Measurements from ENCODE around the gene IL10. TPM values are rescaled to one million over a fixed set of nuclear protein-coding genes. Genes with fewer than 3 reads are reported as not detected.
"Not testable (repeated sequence)": the region's sequence is repeated elsewhere in the genome, so short reads cannot be mapped to it uniquely, and the experiment has no call there.

IL10 gene
- total RNA-seq, 1 donor from 2014 or later, result not detected

DNA sequence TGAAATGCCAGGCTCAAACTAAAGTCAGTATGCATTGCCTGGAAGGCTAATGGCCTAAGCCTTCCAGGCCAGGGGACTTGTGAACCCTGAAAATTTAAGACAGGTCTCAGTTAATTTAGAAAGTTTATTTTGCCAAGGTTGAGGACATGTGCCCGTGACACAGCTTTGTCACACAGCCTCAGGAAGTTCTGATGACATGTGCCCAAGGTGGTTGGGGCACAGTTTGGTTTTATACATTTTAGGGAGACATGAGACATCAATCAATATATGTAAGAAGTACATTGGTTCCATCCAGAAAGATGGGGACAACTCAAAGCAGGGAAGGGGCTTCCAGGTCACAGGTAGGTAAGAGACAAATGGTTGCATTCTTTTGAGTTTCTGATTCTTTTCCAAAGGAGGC is 6.5 kb downstream of the IL10 start:
- not testable (repeated sequence) for DNase-seq

DNA sequence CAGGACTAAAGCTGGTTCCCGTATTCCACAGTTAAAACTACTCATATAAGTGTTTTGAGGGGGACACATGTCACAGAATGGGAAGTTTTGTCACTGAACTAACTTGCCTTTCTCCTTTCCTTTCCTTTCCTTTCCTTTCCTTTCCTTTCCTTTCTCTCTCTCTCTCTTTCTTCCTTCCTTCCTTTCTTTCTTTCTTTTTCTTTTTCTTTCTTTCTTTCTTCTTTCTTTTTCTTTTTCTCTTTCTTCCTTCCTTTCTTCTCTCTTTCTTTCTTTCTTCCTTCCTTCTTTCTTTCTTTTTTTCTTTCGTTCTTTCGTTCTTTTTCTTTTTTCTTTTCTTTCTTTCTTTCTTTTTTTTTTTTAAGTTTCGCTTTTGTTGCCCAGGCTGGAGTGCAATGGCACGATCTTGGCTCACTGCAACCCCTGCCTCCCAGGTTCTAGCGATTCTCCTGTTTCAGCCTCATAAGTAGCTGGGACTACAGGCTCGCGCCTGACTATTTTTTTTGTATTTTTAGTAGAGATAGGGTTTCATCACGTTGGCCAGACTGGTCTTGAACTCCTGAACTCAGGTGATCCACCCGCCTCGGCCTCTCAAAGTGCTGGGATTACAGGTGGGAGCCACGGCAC is 9.4 kb downstream of the IL10 start:
- DNase-seq, result not testable (repeated sequence)

DNA sequence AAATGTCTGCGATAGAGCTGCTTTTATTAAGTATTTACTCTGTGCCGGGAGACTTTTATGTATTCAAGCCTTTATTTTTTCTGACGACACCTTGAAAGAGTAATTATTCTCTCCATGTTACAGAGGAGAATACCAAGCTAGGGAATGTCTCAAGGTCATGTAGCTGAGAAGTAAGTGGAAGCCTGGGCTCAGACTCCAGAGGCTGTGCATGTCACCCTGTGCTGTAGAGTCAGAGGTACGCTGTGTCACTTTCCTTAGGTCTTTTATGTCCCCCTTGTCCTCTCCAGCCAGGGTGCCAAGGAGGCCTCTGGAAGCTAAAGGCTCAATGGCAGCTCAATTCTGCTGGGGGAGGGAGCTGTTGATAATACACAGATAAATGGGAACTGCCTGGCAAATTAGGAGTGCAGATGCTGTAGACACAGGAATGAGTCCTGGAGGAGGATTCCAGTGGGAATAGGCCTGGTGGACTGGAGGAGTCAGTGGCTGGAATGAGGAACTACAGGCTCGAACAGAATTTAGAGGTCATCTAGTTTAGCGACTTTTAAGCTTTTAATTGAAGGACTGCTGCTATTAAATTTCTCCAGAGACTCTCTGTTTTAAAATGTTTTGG is 11.0 kb downstream of the IL10 start:
- DNase-seq, result no peak

DNA sequence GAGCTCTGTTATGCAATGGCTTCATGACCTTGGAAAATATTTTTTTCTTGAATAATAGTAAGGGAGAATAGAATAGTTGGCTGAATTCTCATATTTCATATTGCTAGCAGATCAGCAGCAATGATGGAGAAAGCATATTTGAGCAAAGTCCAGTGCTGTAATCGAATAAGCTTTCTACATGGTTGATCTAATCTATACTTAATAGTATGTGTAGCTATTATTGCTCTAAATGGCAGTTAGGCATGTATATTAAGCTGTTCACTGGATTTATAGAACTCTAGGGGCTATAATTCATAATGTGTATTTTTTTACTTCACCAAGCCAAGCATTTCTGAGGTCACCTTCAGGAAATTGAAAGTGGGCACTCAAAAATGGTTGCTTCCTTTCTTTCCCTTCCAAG is 11.7 kb downstream of the IL10 start:
- no peak for DNase-seq

DNA sequence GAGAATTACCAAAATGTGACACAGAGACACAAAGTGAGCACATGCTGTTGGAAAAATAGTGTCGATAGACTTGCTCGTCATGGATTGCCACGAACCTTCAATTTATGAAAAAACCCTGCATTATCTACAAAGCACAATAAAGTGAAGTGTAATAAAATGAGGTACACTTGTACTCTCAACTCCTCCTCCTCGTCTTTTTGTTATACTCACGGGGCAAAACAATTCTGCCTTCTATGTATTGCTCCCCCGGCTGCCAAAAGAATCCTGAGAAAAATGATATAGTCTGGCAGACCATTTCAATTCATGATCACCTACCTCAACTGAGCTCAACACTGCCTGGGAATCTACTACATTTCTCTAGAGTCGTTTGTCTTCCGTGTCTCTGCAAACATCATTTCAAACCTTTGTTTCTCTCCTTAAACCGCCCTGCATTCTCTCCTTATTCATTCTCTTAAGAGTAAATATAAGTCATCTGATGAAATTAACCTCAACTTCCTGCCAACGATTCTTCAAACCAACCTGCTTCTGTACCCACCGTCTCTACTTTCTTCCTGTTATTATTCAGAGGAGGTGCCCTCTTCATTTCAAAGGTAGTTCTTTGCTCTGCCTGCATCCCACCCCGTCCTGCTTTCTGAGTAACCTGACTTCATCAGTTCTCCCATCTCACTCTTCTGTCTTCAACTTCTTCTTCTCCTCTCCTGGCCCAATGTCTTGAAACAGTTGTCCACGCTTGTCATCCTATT is 14.6 kb downstream of the IL10 start:
- no peak for DNase-seq

DNA sequence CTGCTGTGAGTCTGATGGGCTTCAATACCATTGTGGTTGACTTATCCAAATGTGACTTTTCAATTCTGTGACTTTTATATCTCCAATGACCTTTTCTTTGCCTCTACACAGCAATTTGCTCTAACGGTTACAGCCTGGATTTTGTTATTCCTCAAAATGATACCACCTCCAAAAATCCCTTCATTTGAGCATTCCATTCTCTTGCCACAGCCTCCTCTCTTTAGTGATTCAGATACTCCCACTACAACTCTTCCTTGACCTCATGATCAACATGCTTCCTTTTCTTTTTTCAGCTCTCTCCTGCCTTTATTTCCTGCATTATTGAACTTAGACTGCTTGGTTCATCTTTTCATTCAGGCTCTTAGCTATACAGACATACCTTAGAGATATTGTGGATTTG is 18.3 kb downstream of the IL10 start:
- no peak for DNase-seq

DNA sequence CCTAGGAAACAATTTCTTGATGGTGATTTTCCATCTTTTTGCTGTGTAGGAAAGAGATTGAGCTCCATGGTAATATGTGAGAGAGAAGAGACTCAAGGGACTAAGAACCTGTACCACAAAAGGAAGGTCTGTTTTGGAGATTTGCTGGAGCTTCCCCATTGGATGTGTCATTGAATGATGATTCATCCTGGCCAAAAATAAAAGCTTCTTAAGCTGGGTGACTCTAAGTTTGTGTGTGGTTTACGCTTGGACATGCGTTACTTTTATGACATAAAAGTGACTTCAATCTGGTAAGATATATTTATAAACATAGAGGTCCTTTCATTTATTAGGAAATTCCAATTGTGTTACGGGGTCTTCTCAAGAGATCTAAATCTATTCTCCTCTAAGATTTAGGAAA is 19.2 kb downstream of the IL10 start:
- DNase-seq, result no peak

DNA sequence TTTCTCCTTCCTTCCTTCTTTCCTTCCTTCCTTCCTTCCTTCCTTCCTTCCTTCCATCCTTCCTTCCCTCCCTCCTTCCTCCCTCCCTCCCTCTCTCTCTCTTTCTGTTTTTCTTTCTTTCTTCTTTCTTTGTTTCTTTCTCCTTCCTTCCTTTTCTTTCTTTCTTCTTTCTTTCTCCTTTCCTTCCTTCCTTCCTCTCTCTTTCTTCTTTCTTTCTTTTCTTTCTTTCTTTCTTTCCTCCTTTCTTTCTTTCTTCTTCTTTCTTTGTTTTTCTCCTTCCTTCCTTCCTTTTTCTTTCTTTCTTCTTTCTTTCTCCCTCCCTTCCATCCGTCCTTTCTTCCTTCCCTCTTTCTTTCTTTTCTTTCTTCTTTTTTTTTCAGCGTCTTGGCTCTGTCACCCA is 19.8 kb downstream of the IL10 start:
- DNase-seq, result no peak

DNA sequence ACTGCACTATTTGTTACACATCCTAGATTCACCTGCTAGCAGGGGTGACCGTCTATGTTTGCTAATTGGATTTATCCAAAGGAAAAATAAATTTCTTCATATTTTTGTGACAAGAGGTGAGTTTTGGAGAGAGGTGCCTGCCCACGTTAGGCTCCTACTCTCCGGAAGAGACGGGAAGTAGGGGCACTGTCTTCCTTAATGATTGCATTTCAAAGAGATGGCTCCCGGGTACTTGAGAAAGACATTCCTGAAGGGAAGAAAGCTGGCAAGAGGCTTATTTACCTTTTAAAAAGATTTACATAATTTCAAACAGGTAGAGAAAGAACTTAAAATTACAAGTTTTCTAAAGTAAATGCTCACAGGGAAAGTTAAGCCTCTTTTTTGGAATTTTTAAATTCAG is 20.4 kb downstream of the IL10 start:
- no peak for DNase-seq

DNA sequence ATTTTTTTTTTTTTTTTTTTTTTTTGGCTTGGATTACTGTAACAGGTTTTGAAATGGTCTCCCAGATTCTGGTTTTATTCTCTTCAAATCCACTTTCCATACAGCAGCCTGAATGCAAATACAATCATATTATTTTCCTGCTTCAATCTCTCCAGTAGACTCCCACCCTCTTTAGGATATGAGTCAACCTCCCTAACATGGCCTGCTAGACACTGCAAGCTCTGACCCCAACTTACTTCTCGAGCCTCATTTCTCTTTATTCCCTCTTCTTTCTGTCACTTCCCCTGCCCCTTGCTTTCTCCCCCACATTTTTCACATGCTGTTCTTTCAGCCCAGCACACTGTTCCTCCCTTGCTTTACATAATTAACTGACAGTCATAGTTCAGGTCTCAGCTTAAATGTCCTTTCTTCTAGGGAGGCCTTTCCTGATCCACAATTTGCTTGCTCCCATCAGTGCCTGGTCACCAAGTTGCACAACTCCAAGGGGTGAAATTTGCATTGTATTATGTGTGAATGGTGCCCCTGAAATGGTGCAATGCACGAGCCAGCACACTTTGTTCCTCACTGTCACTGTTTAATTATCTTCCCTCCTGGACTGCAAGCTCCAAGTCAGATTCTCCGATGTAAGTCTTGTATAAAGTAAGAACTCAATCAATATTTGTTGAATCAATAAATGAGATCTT is 23.8 kb downstream of the IL10 start:
- no peak for DNase-seq

DNA sequence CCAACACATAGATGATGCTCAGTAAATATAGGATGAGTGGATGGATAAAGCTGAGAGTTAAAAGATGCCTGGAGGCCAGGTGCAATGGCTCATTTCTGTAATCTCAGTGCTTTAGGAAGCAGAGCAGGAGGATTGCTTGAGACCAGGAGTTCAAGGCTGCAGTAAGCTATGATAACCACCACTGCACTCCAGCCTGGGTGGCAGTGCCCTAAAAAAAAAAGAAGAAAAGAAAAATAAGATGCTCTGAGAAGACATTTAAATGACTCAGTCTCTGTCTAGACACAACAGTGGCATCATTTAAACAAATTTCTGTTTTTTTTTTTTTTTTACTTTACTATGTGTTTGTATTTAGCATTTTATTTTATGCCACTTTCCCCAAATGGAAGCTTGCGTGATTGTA is 27.0 kb downstream of the IL10 start:
- DNase-seq, result no peak

DNA sequence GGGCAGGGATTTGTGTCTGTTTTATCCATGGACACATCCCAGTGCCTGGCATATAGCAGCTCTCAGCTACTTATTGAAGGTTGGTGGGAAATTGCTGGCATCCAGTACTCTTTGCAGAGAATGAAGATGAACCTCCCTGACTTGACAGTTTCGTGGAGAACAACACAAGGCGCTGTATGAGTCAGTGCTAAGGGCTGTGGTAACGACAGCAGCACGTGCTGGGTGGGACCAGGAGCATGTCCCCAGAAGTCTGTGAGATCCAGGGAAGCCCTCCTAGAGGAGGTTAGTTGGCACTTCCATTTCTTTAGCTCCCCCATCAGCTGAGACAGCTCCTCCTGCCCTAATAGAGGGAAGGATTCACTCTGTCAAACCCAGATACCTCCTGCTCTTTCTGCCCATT is 27.6 kb downstream of the IL10 start:
- no peak for DNase-seq

DNA sequence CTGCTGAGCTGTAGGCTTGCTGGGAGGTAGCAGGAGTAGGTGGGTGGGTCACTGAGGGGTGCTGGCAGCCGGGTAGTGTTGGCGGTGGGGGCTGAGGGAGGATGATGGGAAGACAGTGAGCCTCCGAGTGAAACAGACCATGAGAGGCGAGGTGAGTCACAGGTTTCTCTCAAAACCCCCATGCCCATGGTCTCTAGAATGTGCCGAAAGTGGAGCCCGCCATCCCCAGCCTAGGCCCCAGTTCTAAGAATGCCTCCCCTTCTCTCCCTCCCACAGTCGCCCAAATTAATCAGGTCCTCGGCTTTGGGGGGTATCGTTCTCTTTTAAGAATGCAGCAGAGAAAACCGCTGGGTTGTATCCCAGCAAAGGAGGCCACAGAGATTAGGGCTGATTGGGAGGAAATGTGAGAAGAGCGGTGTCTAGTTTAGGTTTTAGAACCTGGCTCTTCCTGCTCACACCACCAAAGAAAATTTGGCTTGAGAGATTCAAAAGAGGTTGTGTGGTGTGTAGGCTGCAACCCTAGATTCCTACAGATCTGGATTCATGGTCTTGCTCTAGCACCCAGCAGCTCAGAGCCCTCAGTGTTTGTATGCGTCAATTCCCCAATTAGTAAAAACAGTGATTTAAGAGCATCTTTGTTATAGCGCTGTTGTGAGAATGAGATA is 29.4 kb downstream of the IL10 start:
- no peak for DNase-seq

DNA sequence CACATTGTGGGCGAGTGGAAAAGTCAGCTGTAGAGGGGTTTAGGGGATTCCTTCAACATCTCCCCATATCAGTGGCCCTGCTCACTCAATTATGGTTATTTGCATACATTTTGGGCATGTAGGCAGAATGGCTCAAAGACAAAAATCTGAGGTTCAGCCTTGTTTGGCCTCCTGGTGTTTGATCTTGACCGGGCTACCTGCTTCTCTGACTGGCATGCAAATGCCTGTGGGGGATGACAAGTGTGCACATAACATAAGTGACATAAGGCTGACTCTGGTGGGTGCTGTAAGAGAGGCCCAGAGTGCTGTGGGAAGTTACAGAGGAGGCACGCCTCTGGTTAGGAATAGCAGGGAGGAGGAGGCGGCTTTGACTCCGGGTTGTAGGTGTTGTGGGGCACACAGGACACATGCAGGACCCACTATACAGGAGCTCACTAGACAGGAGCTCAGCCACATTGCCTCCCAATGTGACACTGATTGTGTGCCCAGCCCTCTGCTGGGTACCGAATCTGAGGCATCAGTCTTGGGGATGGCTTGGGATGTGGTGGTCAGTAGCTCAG is 31.1 kb downstream of the IL10 start:
- no peak for DNase-seq

DNA sequence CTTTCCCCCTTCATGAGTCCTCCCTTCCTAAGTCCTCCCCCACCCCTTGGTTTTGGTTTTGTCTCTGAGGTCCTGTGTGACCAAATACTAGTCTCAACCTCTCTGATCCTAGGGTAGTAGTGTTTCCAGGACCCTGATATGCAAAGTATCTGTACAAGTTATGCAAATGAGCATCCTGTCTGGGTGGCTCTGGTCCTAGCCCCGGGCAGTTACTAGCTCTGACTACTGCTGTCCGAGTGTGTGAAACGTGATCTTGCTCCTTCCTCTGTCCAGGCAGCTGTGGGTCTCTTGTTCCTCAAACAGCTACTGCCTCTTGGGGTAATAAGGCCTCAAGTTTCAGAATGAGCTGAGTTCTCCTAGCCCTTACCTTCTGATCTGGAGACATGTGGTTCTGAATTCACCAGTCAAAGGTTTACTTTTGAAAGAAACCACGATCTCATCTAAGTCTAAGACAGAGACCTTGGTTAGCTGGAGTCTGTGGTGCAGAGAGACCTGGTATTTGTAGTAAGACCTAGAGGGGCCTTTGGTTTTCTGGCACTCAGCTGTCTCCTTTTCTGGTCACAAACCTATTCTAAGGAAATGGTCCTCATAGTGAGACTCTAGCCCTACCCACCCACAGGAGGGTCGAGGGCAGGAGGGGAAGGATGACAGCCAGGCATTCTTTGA is 32.8 kb downstream of the IL10 start:
- no peak for DNase-seq

DNA sequence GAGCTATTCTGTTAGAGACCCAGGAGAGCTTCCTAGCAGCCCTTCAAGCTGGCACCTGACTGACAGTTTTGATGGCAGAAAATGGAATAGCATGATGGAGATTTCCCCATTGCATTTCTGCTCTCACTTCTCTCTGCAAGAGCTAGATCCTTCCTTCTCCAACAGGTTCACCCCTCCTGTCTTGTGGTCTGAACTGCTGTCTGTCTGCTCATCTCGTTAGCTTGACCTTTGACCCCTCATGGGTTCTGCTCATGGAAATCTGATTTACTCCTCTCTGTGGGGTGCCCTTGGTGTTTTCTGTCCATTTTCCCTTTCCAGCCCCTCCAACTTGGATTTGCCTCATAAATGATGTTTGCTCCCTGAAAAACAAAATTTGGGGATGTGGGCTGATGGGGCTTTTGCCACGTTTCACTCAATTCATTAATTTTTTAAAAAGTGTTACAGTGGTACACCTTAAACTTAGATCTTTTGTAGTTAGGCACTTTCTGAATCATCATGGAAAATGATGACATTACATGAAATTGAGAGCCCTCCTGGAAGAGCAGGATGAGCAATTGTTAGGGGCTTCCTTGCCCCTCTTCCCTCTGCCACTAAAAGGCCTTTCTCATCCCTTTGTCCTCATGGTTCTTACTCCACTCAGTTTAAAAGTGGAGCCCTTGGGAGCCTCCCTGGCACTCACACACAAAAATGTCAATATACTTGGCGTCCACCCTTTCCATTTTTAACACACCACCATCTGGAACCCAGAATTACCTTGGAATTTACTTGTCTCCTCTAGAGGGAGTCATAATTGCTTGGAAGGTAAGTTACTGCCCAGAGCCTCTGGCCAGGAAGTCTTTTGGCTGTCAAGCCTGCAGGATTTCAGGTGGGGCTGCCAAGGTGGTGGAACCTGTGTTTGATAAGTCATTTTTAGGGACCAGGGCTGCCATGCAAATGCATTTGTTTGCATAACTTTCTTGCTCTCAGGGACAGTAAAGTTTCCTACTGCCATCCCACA is 33.6 kb downstream of the IL10 start:
- DNase-seq, result no peak

DNA sequence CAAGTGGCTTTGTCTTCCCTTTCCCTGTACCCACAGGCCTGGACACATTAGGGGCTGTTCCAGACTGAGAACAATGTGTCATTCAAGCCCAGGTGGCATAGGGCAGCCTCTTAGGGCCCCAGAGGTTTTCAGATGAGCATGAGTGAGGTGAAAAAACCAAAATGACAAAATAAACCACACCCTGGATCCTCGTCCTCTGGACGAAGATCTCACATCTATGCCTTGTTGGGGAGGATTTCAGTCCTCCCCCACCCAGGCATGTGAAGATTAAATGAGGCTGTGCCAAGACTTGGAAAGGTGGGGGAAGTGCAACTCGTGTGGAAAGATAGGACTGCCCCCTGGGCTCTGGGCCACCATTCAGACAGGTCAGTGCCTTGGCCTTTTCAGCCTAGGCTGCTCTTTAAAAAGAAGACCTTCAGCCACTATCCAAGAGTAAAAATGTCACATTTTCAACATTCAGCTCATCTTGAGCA is 34.5 kb downstream of the IL10 start:
- no peak for DNase-seq

DNA sequence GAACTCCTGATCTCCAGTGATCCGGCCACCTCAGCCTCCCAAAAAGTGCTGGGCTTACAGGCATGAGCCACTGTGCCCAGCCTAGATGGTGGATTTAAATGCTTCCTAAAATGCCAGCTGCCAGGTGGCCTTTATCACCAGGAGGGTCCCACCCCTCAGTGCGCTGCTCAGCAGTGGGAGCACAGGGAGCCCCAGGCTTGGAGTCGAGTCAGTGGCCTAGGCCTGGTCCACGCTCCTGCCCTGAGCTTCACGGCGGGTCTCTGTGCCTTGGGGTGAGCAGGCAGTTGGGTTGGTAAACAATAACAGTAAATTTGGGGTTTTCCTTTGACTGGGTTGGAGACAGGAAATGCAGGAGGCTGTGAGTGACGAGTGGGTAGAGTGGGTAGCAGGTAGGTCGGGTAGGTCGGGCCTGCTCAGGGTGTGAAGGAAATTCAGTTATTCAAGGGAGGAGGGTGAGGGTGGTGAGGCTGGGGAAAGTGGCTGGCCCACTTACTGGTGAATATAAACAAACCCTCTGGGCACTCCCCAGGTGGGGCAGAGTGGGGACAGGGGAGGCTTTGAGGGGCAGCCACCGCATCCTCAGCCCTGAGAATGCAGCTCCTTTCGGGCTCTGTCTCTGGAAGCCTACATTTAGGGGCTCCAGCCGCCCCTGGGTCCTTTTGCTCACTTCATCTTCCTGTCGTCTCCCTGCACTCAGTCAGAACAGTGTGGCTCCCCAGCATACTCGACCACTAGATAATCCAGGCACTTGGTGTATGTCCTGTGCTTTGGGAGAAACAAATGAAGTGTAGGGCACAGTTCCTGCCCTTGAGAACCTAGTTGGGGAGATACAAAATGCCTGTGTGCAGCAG is 35.2 kb downstream of the IL10 start:
- DNase-seq, result no peak

DNA sequence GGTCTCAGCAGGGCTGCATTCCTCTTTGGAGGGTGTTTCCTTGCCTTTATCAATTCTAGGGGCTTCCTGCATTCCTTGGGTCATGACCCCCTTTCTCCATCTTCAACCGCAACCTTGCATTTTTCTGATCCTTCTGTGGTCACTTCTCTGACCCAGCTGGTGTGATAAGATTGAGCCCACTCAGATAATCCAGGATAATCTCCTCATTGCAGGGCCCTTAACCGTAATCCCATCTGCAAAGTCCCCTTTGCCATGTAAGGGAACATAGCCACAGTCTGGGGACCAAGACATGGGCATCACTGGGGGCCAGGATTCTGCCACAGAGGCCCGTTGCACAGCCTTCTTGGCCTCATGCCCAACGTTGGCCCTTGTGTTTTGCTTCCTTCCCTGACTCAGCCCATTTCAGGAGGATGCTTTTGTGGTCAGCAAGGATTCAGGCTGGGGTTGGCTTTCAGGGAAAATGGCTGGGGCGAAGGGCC is 36.7 kb downstream of the IL10 start:
- no peak for DNase-seq
